HG03571 (cell line): ENCODE measurements around the gene ERGIC1.
"Not testable (repeated sequence)": the region's sequence is repeated elsewhere in the genome, so short reads cannot be mapped to it uniquely, and the experiment has no call there.

Source experiments
- ATAC-seq: cut with Tn5 transposase; IDR thresholded peaks from one replicate; pipeline ENCODE4 v1.9.1; 2021; ENCODE audit not compliant: unreplicated experiment

ERGIC1 gene

DNA sequence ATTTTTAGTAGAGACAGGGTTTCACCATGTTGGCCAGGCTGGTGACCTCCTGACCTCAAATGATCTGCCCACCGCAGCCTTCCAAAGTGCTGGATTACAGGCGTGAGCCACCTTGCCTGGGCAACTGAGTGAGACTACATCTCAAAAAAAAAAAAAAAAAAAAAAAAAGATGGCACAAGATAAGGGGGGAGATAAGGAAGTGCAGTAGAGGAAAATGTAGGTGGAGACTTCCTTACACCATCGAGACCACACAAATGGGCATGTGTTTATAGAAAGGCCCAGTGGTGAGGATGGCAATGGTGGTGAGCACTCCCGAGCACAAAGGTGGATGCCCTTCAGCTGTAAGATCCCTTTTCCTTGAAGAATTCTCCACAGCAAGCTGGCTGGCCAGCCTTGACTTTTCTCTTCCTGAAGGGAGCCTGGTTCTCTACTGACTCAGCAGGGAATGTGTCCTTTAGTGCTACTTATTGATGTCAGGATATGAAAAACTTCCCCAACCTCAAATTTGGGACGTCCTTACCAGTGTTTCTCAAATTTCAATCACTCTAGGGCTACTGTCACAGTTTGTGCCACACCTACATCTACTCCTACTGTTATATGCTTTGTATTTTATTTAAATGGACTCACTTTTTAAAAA, 28.2 kb downstream of the ERGIC1 start:
- ATAC-seq, result no peak

GRCh38 chr5:172864171-172864570, 30.1 kb downstream of the ERGIC1 start:
- not testable (repeated sequence) for ATAC-seq

DNA sequence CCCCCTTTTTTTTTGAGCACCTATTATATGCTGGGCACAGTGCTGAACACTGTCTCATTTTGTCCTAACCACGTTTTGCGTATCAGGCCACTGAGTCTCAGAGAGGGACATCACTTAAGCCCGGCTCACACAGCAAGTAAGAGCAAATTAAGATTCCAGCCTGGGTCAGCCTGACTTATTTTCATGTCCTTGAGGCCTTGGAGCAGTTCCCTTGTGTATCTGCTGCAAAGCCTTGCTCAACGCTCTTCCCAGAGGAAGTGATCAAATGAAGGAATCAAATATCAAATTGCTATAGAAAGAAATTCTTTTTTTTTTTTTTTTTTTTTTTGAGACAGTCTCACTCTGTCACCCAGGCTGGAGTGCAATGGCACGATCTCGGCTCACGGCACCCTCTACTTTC, 30.7 kb downstream of the ERGIC1 start:
- ATAC-seq, result no peak

DNA sequence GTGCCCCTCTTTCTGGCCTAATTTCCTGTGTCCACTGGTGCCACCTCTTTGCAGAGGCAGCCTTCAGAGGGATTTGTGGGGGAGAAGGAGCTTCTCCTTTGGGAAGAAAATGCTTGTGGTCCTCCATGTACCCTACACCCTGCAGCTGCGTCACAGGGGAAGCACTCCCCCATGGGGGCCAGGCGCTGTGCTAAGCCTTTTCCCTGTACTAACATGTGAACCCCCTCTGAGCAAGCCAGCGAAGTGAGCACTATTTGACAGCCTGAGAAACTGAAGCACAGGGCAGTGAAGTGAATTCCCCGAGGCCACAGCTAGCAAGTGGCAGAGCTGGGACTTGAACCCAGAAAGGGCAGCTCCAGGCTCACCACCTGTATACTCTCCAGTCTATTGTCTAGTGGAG, 32.3 kb downstream of the ERGIC1 start:
- ATAC-seq, result no peak

GRCh38 chr5:172866802-172867748, 33.0 kb downstream of the ERGIC1 start:
- no peak for ATAC-seq

DNA sequence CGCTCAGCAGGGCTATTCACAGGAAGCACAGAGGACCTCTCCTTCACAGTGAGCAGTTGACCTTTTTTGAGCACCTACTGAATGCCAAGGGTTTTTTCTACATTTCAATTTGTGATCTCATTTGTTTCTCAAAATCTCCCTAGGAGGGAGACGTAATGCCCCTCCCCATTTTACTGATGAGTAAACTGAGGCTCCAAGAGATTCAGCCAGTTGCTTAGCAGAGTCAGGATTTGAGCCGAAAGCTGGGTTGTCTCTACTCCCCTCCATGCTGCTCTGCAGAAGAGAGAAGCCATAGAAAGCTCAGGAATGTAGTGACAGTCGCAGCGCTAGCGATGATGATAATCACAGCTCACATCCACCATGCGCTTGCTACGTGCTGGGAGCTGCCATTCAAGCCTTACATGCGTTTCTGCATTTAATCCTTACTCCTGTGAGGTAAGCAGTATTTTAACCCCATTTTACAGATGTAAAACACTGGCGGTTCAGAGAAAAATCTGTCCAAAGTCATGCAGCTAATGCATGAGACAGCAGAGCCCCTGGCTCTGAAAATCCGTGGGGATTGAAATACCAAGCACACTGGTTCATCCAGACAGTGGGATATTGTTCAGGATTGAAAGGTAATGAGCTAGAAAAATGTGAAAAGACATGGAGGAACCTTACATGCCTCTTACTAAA, 33.8 kb downstream of the ERGIC1 start:
- ATAC-seq, result no peak

- ATAC-seq, result no peak
Observed at GRCh38 chr5:172868436-172868923, 34.4 kb downstream of the ERGIC1 start.

DNA sequence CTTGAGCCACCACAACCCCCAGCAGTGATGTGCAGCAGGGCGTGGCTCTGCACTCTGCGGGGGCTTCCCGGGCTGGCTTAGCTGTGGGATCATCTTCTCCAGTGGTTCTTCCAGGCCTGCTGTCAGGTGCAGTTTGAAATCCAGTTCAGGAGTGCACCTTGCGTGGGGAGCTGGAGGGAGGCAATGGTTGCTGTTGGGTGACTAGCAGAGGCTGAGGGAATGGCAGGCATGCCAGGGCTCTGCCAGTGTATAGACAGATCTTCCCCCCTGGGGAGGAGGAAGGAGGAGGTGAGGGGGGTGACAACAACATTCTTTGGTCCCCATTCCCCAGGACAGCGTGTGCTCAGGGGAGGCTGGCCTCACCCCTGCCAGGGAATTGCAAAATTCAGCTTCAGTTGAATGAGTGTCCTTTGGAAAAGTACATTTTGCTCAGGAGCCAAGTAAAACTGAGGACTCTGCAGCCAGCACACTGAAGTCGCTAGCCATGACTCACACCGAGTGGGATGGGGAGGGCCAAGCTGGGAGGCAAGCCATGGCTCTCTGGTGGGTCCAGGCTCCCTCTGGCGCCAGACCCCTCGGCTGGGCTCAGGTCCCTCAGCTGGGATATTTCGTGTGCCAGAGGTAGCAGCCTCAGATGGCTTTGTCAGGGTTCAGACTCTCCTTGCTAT, 35.0 kb downstream of the ERGIC1 start:
- ATAC-seq, result no peak

- ATAC-seq, result no peak
Observed at GRCh38 chr5:172869691-172870090, 35.6 kb downstream of the ERGIC1 start.

- no peak for ATAC-seq
Observed at GRCh38 chr5:172870291-172870714, 36.3 kb downstream of the ERGIC1 start.

GRCh38 chr5:172870715-172871461, 36.8 kb downstream of the ERGIC1 start:
- ATAC-seq, result no peak

DNA sequence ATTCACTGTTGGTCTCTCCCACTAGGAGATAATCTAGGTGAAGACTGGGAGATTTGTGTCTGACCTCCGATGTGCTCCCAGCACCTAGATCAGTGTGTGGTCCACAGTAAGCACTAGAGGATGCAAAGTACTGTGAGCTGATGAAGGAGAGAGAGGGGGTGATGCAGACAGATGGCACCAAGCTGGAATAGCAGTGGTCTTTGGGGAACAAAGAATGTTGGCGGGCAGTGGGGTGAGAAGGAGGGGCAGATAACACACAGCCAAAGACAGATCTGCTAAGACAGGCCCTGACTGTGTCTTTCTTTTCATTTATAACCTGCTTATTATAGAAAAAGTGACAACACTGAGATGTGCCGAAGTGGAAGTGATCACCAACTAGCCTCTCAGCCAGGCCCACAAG, 37.5 kb downstream of the ERGIC1 start:
- ATAC-seq, result no peak

DNA sequence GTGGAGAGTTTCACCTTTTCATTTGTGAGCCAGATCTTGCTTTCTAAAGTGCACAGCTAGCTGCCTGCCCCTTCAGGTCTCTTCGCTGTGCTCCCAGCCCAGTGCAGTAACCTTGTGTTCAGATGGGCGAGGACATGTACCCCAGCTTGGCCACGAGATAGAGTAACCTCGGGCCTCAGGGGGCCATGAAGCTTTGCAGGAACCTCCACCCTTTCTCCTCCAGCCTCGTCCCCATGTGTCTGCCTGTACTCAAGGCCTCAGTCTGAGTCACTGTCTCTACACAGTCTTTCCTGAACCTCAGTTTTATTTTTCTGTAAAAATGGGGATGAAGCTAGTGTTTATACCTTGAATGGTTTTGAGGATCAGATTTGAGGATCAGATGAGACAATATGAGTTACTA, 37.9 kb downstream of the ERGIC1 start:
- no peak for ATAC-seq

- no peak for ATAC-seq
Observed at GRCh38 chr5:172872997-172873491, 39.0 kb downstream of the ERGIC1 start.

DNA sequence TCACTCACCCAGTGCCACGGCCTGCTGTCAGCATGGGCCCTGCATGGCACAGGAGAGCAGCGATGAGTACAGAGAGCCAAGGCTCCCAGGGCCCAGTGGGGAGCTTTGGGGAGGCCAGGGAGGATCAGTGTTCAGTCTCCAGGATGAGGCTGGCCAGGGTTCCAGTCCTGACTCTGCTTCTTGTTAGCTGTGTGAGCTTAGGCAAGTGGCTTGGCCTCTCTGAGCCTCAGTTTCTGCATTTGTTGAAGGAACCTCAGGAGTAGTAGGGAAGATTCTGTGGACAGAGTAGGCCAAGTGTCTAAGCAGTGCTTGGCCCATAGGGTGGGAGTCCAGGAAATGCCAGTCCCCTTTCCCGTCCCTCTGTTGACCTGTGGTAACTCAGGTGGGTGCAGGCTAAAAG, 39.5 kb downstream of the ERGIC1 start:
- no peak for ATAC-seq

DNA sequence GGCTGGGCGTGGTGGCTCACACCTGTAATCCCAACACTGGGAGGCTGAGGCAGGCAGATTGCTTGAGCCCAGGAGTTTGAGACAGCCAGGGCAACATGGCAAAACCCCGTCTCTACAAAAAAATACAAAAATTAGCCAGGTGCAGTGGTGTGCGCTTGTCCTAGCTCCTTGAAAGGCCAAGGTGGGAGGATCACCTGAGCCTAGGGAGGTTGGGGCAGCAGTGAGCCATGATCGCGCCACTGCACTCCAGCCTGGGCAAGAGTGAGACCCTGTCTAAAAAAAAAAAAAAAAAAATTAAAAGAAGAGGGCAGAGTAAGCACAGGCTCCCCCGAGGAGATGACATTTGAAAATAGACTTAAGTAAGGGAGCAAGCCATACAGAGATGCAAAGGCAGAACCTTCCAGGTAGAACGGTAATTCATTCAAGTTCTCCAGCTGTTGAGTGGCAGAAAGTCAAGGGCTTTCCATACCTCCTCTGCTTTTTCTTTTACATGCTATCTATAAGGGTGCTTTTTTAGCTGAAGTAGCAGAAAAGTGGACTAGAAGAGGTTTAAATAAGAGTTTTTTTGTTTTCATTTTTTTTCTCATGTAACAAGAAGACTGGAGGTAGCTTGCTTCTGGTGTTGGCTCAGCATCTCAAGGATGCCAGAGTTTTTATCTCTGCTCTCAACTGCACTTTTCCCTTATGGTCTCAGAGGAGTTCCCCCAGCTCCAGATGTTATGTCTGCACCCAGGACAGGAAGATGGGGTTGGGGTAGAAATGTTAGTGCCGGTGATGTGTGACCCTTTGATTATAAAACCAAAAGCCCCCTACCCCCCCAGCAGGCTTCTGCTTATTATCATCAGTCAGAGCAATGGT, 40.8 kb downstream of the ERGIC1 start:
- no peak for ATAC-seq

DNA sequence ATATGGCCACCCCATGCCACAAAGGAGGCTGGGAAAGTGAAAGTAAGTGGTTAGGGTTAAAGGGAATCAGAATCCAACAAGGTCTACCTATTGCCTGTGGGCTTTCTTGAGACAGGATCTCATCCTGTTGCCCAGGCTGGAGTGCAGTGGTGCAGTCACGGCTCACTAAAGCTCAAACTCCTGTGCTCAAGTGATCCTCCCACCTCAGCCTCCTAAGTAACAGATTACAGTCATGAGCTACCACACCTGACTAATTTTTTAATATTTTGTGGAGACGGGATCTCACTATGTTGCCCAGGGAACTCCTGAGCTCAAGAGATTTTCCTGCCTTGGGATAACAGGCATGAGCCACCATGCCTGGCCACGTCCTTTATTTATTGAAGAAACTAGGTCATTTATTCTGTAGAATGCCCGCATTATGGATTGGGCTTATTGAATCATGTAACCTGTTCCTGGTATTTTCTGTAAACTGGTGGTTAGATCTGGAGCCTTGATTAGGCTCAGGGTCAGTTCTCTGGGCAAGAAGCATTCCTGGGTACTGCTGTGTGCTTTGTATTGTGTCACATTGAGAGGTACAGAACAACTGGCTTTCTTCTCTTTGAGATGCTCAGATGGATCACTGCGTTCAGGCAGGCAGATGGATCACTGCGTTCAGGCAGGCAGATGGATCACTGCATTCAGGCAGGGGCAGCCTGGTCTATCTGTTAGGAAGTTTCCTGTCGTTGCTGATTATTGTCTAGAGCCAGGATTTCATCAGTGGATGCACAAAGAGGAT, 41.6 kb downstream of the ERGIC1 start:
- ATAC-seq, result no peak

DNA sequence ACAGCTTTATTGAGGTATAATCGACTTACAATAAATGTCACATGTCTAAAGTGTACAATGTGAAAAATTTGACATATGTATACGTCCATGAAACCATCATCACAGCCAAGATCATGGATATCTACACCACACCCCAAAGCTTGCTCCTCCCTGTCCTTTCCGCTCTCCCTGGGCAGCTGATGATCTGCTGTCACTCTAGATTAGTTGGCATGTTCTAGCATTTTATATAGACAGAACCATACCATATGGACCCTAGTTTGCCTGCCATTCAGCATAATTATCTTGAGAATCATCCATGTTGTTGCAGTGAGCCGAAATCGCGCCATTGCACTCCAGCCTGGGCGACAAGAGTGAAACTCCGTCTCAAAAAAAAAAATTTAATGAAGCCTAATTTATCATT, 42.5 kb downstream of the ERGIC1 start:
- ATAC-seq, result no peak
